Astrocyte (in vitro differentiated cells and primary cell): ENCODE data around the gene NLGN2. TPM values are rescaled to one million over a fixed set of nuclear protein-coding genes. Genes with fewer than 3 reads are reported as not detected.

Experiments used
- DNase-seq: peaks from one replicate; pipeline ENCODE4 v3.0.0-alpha.2; 2010; ENCODE audit warnings: low read depth
- FAIRE-seq: peaks from 2 replicates; lab custom pipeline; 2011; peaks lifted over from hg19 to GRCh38; lab: Jason Lieb, UNC
- H2AFZ ChIP-seq: 2 replicates; pipeline ENCODE4 v1.6.0; 2012; ENCODE audit warnings: low read depth, low read length, inconsistent platforms
- H3K27ac ChIP-seq: 2 replicates; pipeline ENCODE4 v1.5.1; 2011; ENCODE audit warnings: low read depth, low read length, inconsistent platforms
- H3K27me3 ChIP-seq: 2 replicates; pipeline ENCODE4 v1.6.0; 2011; ENCODE audit warnings: low read length, inconsistent platforms; ENCODE audit not compliant: insufficient read depth
- H3K36me3 ChIP-seq: 2 replicates; pipeline ENCODE4 v1.5.1; 2011; ENCODE audit warnings: low read length, inconsistent platforms; ENCODE audit not compliant: insufficient read depth
- H3K4me1 ChIP-seq: 2 replicates; pipeline ENCODE4 v1.5.1; 2011; ENCODE audit warnings: low read length, inconsistent platforms; ENCODE audit not compliant: insufficient read depth
- H3K4me2 ChIP-seq: 2 replicates; pipeline ENCODE4 v1.6.0; 2012; ENCODE audit warnings: low read length, inconsistent platforms
- H3K4me3 ChIP-seq: 2 replicates; pipeline ENCODE4 v1.5.1; 2011; ENCODE audit warnings: low read depth, mild to moderate bottlenecking, low read length, inconsistent platforms; ENCODE audit not compliant: insufficient read depth
- H3K79me2 ChIP-seq: 2 replicates; pipeline ENCODE4 v1.6.0; 2012; ENCODE audit warnings: mild to moderate bottlenecking, low read length, inconsistent platforms; ENCODE audit not compliant: insufficient read depth
- H3K9ac ChIP-seq: 2 replicates; pipeline ENCODE4 v1.6.0; 2012; ENCODE audit warnings: mild to moderate bottlenecking, low read length, inconsistent platforms
- H3K9me3 ChIP-seq: 2 replicates; pipeline ENCODE4 v1.5.1; 2012; ENCODE audit warnings: low read depth, mild to moderate bottlenecking, low read length, inconsistent platforms; ENCODE audit not compliant: insufficient read depth
- H4K20me1 ChIP-seq: 2 replicates; pipeline ENCODE4 v1.6.0; 2012; ENCODE audit warnings: low read length, inconsistent platforms; ENCODE audit not compliant: insufficient read depth
- H3K27ac Mint-ChIP-seq: one replicate; pipeline ENCODE4 v1.8.0; 2021; ENCODE audit warnings: mild to moderate bottlenecking, mixed read lengths; ENCODE audit not compliant: unreplicated experiment
- H3K27me3 Mint-ChIP-seq: one replicate; pipeline ENCODE4 v1.8.0; 2021; ENCODE audit warnings: low read depth, mixed read lengths; ENCODE audit not compliant: unreplicated experiment
- H3K36me3 Mint-ChIP-seq: one replicate; pipeline ENCODE4 v1.8.0; 2021; ENCODE audit warnings: low read depth, mixed read lengths; ENCODE audit not compliant: unreplicated experiment
- H3K4me1 Mint-ChIP-seq: one replicate; pipeline ENCODE4 v1.8.0; 2021; ENCODE audit warnings: low read depth, mixed read lengths; ENCODE audit not compliant: unreplicated experiment
- H3K4me3 Mint-ChIP-seq: one replicate; pipeline ENCODE4 v1.8.0; 2021; ENCODE audit warnings: mild to moderate bottlenecking, moderate library complexity, mixed read lengths; ENCODE audit not compliant: unreplicated experiment
- H3K9me3 Mint-ChIP-seq: one replicate; pipeline ENCODE4 v1.8.0; 2021; ENCODE audit warnings: mild to moderate bottlenecking, mixed read lengths; ENCODE audit not compliant: unreplicated experiment
- CTCF ChIP-seq: IDR thresholded peaks from 2 replicates; pipeline ENCODE4 v1.5.1; 2011; ENCODE audit warnings: low read depth, mild to moderate bottlenecking, inconsistent platforms, low read length, moderate library complexity; ENCODE audit not compliant: insufficient read depth
- EZH2 ChIP-seq: IDR thresholded peaks from 2 replicates; pipeline ENCODE4 v1.6.1; 2012; ENCODE audit warnings: mild to moderate bottlenecking, low read length, inconsistent platforms; ENCODE audit not compliant: insufficient read depth
- total RNA-seq: library from RNA; stranded (reverse); gene quantifications from 2 replicates; pipeline ENCODE4 v1.2.1, GENCODE V29; 2021

Gene NLGN2
- total RNA-seq, 1 donor from 2014 or later: 77.3 TPM

- Mint-ChIP-seq H3K27ac (peak overlapping the region; percentile 77), H3K4me3 (peak overlapping the region; percentile 88), H3K4me1 (peaks cover 18% of the 10 kb centered on the region), H3K9me3 (no peaks in the 10 kb centered on the region), H3K27me3 (no peaks in the 10 kb centered on the region), H3K36me3 (peaks cover 4% of the 10 kb centered on the region)
- Histone ChIP-seq H3K4me1 (peaks cover 13% of the 10 kb centered on the region), H3K9ac (peak overlapping the region; percentile 72), H2AFZ (peak overlapping the region; percentile 31), H3K9me3 (no peaks in the 10 kb centered on the region), H3K36me3 (no peaks in the 10 kb centered on the region), H3K79me2 (peaks cover 24% of the 10 kb centered on the region), H4K20me1 (peaks cover 20% of the 10 kb centered on the region), H3K27ac (peak overlapping the region; percentile 53), H3K4me2 (peak overlapping the region; percentile 93), H3K4me3 (peak overlapping the region; percentile 72), H3K27me3 (no peaks in the 10 kb centered on the region)
- TF ChIP-seq CTCF: no peak
- no peak for TF ChIP-seq EZH2
- no peak for FAIRE-seq
- DNase-seq: no peak
Observed at GRCh38 chr17:7403043-7403726, 4.5 kb upstream of the NLGN2 start.

GRCh38 chr17:7403727-7403976, 4.0 kb upstream of the NLGN2 start:
- no peak for DNase-seq

More at GRCh38 chr17:7403727-7403976, 4.0 kb upstream of the NLGN2 start:
- peak overlapping the region; percentile 53 for H3K27ac ChIP-seq
- TF ChIP-seq CTCF (no peak), EZH2 (no peak)
- H3K27me3 ChIP-seq: no peaks in the 10 kb centered on the region
- H2AFZ ChIP-seq: peak overlapping the region; percentile 31
- Mint-ChIP-seq H3K4me3 (peak overlapping the region; percentile 88), H3K27me3 (no peaks in the 10 kb centered on the region), H3K27ac (peak overlapping the region; percentile 66), H3K9me3 (no peaks in the 10 kb centered on the region), H3K36me3 (peaks cover 4% of the 10 kb centered on the region), H3K4me1 (peaks cover 18% of the 10 kb centered on the region)
- H4K20me1 ChIP-seq: peaks cover 20% of the 10 kb centered on the region
- peak overlapping the region; percentile 72 for H3K9ac ChIP-seq
- H3K4me1 ChIP-seq: peaks cover 13% of the 10 kb centered on the region
- no peaks in the 10 kb centered on the region for H3K36me3 ChIP-seq
- FAIRE-seq: no peak
- no peaks in the 10 kb centered on the region for H3K9me3 ChIP-seq
- H3K4me2 ChIP-seq: peak overlapping the region; percentile 93
- H3K4me3 ChIP-seq: peak overlapping the region; percentile 72
- H3K79me2 ChIP-seq: peaks cover 24% of the 10 kb centered on the region
